HG03439 (cell line): Measurements from ENCODE around the gene PDGFB.

Experiments
- ATAC-seq: cut with Tn5 transposase; IDR thresholded peaks from one replicate; pipeline ENCODE4 v1.9.1; 2021; ENCODE audit warnings: mild to moderate bottlenecking, moderate library complexity; ENCODE audit not compliant: unreplicated experiment

PDGFB gene

DNA sequence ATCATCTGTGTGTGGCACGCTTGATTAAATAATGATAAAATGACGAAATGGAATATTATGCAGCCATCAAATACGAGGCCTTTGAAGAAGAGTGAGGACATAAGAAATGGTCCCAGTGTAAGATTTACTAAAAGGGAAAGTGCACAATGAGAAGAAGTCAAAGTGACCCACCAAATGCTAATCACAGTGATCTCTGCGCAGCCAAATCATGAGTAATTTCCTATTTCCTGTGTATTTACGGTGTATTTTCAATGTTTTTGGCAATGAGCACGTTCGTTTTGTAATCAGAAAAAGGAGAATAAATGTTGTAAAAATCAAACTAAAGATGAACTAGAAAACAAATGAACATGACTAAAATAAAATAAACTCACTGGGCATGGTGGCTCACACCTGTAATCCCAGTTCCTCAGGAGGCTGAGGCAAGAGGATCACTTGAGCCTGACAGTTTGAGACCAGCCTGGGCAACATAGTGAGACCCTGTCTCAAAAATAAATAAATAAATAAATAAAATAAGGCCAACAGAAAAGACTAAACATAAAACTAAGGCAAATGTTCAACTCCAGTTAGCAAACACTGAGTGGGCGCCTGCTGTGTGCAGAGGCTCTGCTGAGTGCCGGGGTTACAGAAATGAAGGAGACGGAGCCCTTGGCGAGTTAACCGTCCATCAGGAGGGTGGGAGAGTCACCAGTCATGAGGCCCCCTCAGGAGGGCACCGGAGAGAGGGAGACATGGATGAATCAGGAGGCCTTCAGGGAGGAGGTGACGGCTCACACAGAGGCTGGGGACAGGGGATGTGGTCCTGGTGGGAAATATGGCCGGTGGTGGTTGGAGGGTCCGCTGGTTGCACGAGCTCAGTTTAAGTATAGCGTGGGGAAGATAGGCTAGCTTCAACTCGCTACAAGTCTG lies 66.3 kb downstream of the PDGFB start:
- ATAC-seq: no peak

DNA sequence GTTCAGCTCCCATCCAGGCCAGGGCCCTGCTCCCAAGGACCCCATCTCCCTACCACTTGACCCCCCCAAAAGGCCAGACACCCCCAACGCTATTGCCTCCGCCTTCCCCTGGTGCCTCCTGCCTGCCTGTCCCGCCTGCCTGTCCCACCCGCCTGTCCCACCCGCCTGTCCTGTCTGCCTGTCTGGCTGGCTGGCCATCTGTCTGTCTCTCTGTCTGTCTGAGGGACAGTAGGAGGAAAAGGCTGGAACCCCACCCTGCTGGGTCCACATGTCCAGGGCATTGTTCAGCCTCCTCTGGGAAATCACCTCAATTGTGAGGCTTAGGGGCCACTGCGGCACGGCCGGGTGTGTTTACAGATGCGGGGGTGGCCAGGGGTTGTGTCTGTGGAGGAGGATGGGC lies 67.0 kb downstream of the PDGFB start:
- ATAC-seq: no peak

DNA sequence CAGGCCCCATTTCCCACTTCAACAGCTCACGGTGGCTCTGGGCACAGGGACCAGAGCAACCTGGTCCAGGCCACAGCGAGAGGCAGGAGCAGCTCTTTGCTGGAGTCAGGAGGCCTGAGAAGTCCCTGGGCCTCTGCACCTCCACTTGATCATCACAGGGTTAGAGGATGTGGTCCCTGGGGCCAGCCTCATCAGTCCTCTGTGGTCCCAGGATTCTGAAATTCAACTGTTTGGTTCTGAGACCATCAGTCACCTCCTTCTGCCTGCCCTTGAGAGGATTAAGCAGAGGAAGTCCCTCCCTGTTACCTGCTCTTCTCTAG lies 67.4 kb downstream of the PDGFB start:
- no peak for ATAC-seq

DNA sequence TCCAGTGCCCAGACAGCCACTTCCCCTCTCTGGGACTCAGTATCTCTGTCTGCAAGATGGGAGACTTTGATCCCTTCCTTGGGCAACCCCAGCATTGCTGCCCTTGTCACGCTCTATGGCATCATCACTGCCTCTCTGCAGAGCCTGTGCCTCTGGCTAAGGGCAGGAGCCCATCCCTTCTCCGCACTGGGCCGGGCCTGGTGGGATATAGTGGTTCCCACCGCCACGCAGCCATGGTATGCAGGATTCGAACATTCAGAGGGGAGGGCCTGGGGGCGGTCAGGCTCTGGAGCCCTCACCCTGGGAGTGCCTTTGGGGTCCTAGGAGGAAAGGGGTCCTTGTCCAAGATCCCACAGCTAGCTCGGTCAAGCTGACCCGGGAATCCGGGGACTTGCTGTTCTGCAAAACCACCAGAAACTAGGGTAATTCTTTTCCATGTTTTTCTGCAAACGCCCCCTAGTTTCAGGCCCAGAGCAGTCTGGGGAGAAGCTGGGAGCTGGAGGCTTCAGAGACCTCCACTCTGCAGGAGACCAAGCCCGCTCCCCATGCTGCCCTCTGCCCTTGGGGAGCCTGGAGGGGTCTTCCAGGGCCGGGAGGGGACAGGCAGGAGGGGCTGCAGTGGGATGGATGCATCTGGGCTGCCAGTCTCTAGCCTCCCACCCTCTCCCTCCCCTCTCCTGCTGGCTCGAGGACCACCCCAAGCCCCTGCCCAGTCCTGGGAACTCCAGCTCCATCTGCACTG lies 67.9 kb downstream of the PDGFB start:
- ATAC-seq: no peak

GRCh38 chr22:39176143-39176713 lies 68.6 kb downstream of the PDGFB start:
- ATAC-seq: no peak

- ATAC-seq: no peak
These were observed 69.2 kb downstream of the PDGFB start for GRCh38 chr22:39175353-39176142.

DNA sequence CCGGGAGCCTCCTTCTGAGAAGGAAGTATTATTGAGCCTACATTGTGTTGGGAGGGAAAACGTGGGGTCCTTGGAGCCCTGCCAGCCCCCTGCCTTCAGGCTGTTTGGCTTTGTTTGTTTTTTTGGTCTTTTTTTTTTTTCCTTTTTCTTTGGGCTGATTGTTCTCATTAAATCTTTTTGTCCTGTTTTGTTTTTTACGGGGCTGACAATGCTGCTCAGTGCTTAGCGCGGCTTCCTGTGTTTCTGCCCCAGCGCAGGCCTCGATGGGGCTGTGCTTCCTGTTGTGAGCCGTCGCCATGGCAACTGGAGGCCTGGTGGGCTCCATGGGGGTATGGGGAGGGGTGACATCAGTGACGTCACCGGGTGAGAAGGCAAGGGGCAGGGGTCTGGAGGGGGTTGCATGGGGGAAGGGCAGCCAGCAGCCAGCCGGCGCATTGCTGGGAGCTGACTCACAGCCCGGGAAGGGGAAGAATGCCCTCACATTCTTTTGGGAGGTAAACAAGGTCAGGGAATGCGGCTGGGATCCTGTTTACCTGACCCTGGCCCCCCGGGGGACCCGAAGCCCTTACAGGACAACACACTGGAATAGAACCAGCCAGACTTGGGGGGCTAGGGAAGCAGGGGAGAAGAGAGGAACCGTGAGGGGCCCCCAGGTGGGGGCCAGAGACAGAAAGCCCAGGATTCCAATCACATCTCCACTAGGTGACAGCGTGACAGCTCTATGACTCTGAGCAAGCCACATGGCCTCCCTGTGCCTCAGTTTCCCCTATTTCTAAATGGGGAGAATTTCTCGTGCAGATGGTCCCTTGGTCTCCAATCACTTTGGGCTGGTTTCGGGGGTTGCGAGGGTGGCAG lies 70.1 kb downstream of the PDGFB start:
- no peak for ATAC-seq

GRCh38 chr22:39173787-39174497 lies 70.8 kb downstream of the PDGFB start:
- ATAC-seq: no peak
